ENCODE results near the gene RPS6KA2.

The RPS6KA2 gene

GRCh38 chr6:166657531-166657930, 30.5 kb upstream of the RPS6KA2 start:
- ChIA-PET CTCF (no interaction called here), POLR2A (no interaction called here)
- TF ChIP-seq, protein P1, sequence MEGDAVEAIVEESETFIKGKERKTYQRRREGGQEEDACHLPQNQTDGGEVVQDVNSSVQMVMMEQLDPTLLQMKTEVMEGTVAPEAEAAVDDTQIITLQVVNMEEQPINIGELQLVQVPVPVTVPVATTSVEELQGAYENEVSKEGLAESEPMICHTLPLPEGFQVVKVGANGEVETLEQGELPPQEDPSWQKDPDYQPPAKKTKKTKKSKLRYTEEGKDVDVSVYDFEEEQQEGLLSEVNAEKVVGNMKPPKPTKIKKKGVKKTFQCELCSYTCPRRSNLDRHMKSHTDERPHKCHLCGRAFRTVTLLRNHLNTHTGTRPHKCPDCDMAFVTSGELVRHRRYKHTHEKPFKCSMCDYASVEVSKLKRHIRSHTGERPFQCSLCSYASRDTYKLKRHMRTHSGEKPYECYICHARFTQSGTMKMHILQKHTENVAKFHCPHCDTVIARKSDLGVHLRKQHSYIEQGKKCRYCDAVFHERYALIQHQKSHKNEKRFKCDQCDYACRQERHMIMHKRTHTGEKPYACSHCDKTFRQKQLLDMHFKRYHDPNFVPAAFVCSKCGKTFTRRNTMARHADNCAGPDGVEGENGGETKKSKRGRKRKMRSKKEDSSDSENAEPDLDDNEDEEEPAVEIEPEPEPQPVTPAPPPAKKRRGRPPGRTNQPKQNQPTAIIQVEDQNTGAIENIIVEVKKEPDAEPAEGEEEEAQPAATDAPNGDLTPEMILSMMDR (IDR thresholded peaks at IDR 0.05; ENCODE audit: control extremely low read depth, extremely low read depth, low read depth, missing control alignments), result no peak
- DNase-seq (ENCODE audit: extremely low spot score), result no peak

- DNase-seq (ENCODE audit: extremely low spot score), result no peak
- TF ChIP-seq, protein P1 (IDR thresholded peaks at IDR 0.05; ENCODE audit: control extremely low read depth, extremely low read depth, low read depth, missing control alignments), result no peak
- ChIA-PET CTCF (no interaction called here), POLR2A (no interaction called here)
Measured at GRCh38 chr6:166656230-166657151, 29.4 kb upstream of the RPS6KA2 start.

DNA sequence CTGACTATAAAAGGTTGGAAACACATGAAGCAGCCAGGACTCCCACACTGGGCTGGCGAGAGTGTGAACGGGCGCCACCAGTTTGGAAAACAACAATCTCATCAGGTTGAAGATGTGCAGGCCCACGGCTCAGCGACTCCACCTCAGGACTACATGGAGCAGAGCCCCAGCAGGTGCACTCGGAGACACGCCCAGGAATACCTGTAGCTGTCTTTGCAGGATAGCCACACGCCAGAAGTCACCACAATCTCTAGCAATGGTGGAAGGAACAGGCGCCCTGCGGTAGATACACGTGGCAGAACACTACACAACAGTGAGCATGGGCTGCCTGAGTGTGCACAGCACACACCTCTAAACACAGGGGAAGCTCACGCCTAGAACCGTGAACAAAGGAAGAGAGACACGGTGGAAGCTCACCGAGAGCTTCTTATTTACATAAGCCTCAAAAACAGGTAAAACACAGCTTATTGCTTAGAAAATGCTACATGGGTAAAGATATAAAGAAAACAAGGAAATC, 28.7 kb upstream of the RPS6KA2 start:
- TF ChIP-seq, protein P1 (IDR thresholded peaks at IDR 0.05; ENCODE audit: control extremely low read depth, extremely low read depth, low read depth, missing control alignments), result no peak
- no peak for DNase-seq (ENCODE audit: extremely low spot score)
- POLR2A ChIA-PET, result no interaction called here
- CTCF ChIA-PET, result no interaction called here

DNA sequence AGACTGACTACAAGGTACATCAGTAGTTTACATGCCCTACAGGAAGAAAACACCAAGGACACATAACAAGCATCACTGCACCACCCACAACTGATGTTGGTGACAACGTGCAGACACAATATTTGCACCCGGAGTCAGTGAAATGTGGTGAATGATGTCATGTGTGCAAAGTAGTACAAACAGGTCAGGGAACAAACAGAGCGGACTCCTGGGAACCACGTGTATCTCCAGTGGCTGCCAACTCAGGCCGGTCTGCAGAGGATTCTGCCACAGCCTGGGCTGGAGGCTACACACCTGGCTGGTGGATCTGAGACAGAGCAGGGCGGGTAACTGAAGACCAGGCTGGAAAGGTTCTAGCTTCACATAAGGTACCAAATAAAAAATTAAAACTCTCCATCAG, 28.2 kb upstream of the RPS6KA2 start:
- CTCF ChIA-PET, result no interaction called here
- TF ChIP-seq, protein P1 (IDR thresholded peaks at IDR 0.05; ENCODE audit: control extremely low read depth, extremely low read depth, low read depth, missing control alignments), result no peak
- no peak for DNase-seq (ENCODE audit: extremely low spot score)
- POLR2A ChIA-PET, result no interaction called here

DNA sequence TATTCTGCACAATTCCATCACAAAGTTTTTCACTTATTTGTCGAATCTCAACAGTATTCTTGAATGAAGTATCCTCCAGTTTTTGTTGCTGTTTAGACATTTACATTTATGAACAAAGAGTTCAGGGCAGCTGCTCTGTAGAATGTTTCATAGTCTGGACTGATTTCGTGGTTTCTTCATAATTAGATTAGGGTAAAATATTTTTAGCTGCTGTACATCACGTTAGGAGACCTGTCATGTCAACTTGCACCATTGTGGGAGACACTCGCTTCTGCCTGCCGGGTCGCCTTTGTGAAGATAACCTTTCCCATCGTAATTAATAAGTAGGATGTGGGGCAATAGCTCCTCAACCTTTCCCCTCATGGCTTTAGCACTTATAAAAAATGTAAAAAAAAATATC, 27.5 kb upstream of the RPS6KA2 start:
- ChIA-PET POLR2A (no interaction called here), CTCF (no interaction called here)
- TF ChIP-seq, protein P1 (IDR thresholded peaks at IDR 0.05; ENCODE audit: control extremely low read depth, extremely low read depth, low read depth, missing control alignments), result no peak
- DNase-seq (ENCODE audit: extremely low spot score), result no peak

GRCh38 chr6:166653639-166653941, 26.5 kb upstream of the RPS6KA2 start:
- DNase-seq (ENCODE audit: extremely low spot score), result no peak
- POLR2A ChIA-PET, result no interaction called here
- CTCF ChIA-PET, result no interaction called here
- TF ChIP-seq, protein P1 (IDR thresholded peaks at IDR 0.05; ENCODE audit: control extremely low read depth, extremely low read depth, low read depth, missing control alignments), result no peak

Measured in GM10248 (cell line).